SK-MEL-5 (cell line): ENCODE data around the gene CLHC1. TPM values are rescaled to one million over a fixed set of nuclear protein-coding genes. Genes with fewer than 3 reads are reported as not detected.
"Not testable (repeated sequence)": the region's sequence is repeated elsewhere in the genome, so short reads cannot be mapped to it uniquely, and the experiment has no call there.

Source experiments
- DNase-seq: peaks from one replicate; pipeline ENCODE4 v3.0.0-alpha.2; 2016; ENCODE audit warnings: low read depth, low spot score
- in situ Hi-C: cut with HindIII; loops from 2 replicates; pipeline ENCODE4 v1.10.0; 2016; ENCODE audit warnings: low sequenced_read_pairs, high pct_unique_total_duplicates, low pct_unique_long_range_greater_than_20kb
- total RNA-seq: library from RNA; depleted of rRNA; stranded (reverse); fragments of >200 nt; shearing (Covaris generic); gene quantifications from 2 replicates; pipeline ENCODE4 v1.2.3, GENCODE V29; 2014

Gene CLHC1
- total RNA-seq, 1 experiment from 2014 or later, result 7.9 TPM

- in situ Hi-C loops, result no loop called here
- DNase-seq, result no peak
Measured at GRCh38 chr2:55146263-55146662, 85.8 kb downstream of the CLHC1 start.

- DNase-seq, result no peak
- in situ Hi-C loops, result no loop called here
Measured at GRCh38 chr2:55144922-55145820, 86.9 kb downstream of the CLHC1 start.

GRCh38 chr2:55143706-55144105 lies 88.4 kb downstream of the CLHC1 start:
- in situ Hi-C loops, DNase-seq: not testable (repeated sequence)

- in situ Hi-C loops, result no loop called here
- DNase-seq, result no peak
Measured at GRCh38 chr2:55142518-55142917, 89.6 kb downstream of the CLHC1 start.

GRCh38 chr2:55141572-55142413 lies 90.3 kb downstream of the CLHC1 start:
- in situ Hi-C loops, result no loop called here
- DNase-seq, result no peak

GRCh38 chr2:55140316-55141219 lies 91.5 kb downstream of the CLHC1 start:
- no peak for DNase-seq
- in situ Hi-C loops, result no loop called here

- in situ Hi-C loops, result no loop called here
- no peak for DNase-seq
Measured at GRCh38 chr2:55139305-55139704, 92.8 kb downstream of the CLHC1 start.

GRCh38 chr2:55138882-55139229 lies 93.2 kb downstream of the CLHC1 start:
- no peak for DNase-seq

GRCh38 chr2:55138014-55138881 lies 93.8 kb downstream of the CLHC1 start:
- in situ Hi-C loops, result no loop called here

More at GRCh38 chr2:55138882-55139229, 93.2 kb downstream of the CLHC1 start:
- in situ Hi-C loops, result no loop called here

GRCh38 chr2:55137024-55137958 lies 94.8 kb downstream of the CLHC1 start:
- DNase-seq, result no peak
- in situ Hi-C loops, result no loop called here

More at GRCh38 chr2:55138014-55138881, 93.8 kb downstream of the CLHC1 start:
- peak; percentile 85 for DNase-seq

- in situ Hi-C loops, result no loop called here
- DNase-seq, result no peak
Measured at GRCh38 chr2:55136138-55136541, 96.0 kb downstream of the CLHC1 start.

GRCh38 chr2:55135491-55135890 lies 96.6 kb downstream of the CLHC1 start:
- DNase-seq, result no peak
- in situ Hi-C loops, result no loop called here

GRCh38 chr2:55134316-55134706 lies 97.8 kb downstream of the CLHC1 start:
- DNase-seq, result no peak
- in situ Hi-C loops, result no loop called here

GRCh38 chr2:55133467-55134315 lies 98.4 kb downstream of the CLHC1 start:
- peak; percentile 64 for DNase-seq
- in situ Hi-C loops, result no loop called here

- in situ Hi-C loops, result no loop called here
Measured at GRCh38 chr2:55130849-55131248, 101.2 kb downstream of the CLHC1 start.

More at GRCh38 chr2:55130849-55131248, 101.2 kb downstream of the CLHC1 start:
- DNase-seq, result no peak
